ENCODE results near the gene C5orf63.
A peak's percentile ranks its signal among the peaks of the same experiment; 100 is the strongest.
"Not testable (repeated sequence)": the region's sequence is repeated elsewhere in the genome, so short reads cannot be mapped to it uniquely, and the experiment has no call there.

The C5orf63 gene

DNA sequence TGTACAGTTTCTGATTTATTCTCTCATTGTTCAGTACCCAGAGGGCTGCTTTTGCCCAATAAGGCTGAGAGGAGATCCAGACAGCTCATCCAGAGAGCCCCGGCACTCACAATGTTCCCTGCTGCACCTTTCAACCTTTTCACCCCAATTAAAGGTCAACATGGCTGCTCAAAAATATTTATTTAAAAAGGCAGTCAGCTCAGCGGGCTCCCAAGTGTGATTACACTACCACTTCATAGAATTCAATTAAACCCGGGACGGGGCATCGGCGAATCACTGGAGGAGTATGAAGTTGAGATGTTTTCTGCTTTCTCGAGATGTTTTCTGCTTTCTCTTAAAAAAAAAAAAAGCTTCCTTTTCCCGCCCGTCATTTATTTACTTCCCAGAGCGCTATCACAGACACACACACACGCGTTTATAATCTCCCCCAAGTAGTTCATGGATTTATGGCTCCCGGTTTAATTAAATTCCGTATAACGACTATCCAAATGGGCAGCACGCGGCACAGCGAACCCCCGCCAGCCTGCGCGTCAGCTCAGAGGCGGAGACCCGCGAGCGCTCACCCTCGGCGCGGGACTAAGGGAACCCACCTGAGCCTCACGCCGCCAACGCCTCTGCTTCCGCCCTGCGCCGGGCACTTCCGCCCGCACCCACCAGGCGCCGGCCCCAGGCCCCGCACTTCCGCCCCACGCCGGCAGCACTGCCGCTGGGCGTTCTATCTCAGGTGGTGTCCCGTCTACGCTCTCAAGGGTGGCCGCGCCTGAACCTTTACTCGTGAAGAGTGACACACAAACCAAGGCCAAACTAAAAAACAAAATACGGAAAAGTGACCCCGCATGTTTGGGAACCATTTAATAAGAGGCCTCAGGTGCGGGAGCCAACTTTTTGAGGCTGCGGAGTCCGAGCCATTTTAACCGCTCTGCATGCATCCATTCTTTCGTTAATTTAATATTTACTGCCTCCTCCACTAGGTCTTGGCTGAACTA lies at the start of gene C5orf63:
Gene C5orf63, minus strand, starts transcription at position 642 of the 986 bp plus-strand sequence. CDS start 14,507 bp downstream, outside the sequence.
- peak within 1 kb of the TSS; percentile 78 for H3K27ac ChIP-seq

DNA sequence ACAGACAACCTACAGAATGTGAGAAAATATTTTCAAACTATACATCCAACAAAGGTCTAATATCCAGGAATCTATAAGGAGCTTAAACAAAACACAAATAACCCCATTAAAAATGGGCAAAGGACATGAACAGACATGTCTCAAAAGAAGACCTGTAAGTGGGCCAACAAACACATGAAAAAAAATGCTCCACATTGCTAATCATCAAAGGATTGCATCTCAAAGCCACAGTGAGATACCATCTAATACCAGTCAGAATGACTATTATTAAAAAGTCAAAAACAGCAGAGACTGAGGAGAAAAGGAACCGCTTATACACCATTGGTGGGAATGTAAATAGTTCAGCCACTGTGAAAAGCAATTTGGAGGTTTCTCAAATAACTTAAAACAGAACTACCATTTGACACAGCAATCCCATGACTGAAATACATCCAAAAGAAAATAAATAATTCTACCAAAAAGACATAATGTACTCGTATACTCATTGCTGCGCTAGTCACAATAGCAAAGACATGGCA lies 39.1 kb upstream of the C5orf63 start:
- TF ChIP-seq, protein P1, sequence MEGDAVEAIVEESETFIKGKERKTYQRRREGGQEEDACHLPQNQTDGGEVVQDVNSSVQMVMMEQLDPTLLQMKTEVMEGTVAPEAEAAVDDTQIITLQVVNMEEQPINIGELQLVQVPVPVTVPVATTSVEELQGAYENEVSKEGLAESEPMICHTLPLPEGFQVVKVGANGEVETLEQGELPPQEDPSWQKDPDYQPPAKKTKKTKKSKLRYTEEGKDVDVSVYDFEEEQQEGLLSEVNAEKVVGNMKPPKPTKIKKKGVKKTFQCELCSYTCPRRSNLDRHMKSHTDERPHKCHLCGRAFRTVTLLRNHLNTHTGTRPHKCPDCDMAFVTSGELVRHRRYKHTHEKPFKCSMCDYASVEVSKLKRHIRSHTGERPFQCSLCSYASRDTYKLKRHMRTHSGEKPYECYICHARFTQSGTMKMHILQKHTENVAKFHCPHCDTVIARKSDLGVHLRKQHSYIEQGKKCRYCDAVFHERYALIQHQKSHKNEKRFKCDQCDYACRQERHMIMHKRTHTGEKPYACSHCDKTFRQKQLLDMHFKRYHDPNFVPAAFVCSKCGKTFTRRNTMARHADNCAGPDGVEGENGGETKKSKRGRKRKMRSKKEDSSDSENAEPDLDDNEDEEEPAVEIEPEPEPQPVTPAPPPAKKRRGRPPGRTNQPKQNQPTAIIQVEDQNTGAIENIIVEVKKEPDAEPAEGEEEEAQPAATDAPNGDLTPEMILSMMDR (conservative IDR thresholded peaks at IDR 0.05): no peak
- no peak overlapping the region for H3K27ac ChIP-seq

More for the DNA sequence above, at the start of gene C5orf63:
- TF ChIP-seq, protein P1 (conservative IDR thresholded peaks at IDR 0.05): no peak; the same call in 1 of the 2 replicates

DNA sequence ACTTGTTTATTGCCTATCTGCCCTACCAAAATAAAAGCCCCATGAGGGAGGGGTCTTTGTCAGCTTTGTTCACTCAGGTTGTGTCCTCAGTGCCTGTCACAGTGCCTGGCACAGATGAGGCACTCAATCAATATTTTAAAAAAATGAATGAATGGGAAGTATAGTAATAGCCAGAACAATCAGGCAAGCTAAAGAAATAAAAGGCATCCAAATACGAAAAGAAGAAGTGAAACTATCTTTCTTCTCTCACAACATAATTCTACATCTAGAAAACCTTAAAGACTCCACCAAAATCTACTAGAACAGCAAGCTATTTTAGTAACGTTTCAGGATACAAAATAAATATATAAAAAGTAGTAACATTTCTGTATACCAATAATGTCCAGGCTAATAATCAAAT lies 37.8 kb upstream of the C5orf63 start:
- no peak overlapping the region for H3K27ac ChIP-seq
- TF ChIP-seq, protein P1 (conservative IDR thresholded peaks at IDR 0.05): no peak

DNA sequence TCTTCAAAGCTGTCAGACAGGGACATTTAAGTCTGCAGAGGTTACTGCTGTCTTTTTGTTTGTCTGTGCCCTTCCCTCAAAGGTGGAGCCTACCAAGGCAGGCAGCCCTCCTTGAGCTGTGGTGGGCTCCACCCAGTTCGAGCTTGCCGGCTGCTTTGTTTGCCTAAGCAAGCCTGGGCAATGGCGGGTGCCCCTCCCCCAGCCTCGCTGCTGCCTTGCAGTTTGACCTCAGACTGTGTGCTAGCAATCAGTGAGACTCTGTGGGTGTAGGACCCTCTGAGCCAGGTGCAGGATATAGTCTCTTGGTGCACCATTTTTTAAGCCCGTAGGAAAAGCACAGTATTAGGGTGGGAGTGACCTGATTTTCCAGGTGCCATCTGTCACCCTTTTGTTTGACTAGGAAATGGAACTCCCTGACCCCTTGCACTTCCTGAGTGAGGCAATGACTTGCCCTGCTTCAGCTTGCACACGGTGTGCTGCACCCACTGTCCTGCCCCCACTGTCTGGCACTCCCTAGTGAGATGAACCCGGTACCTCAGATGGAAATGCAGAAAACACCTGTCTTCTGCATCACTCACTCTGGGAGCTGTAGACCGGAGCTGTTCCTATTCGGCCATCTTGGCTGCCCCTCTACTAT lies 35.4 kb upstream of the C5orf63 start:
- H3K27ac ChIP-seq: not testable (repeated sequence)

DNA sequence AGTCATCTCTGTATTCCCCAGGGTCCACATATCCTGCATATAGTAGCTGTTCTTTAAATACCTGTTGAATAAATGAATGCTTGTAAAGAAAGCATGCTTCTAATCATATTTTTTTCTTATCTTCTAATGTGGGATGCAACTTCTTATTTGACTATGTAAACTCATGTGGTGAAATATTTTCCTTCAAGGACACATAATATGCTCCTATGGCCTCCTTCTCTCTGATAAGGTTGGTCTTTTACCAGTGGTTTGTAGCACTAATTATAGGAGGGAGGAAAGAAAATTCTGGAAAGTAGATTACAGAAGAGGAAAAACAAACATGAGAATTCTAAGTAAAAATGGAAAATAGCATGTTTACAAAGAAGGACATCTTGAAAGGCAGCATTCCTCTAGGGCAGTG lies 28.6 kb upstream of the C5orf63 start:
- no peak overlapping the region for H3K27ac ChIP-seq
- TF ChIP-seq, protein P1 (conservative IDR thresholded peaks at IDR 0.05): no peak

DNA sequence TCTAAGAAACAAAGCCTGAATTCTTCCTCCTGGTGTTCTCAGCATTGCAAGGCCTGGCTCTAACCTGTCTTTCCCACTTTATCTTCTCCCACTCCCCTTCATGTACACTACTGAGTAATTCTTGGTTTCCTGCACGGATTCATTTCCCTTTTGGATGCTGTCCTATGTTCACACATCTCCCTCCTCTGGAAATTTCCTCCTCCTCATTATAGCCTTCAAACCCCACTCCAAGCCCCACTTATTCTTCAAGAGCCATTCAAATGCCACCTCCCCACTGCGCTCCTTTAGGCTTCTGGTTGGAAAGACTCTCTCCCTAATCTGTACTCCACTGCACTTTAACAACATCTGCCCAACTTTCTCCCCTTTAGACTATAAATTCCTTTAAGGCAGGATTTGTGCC lies 28.2 kb upstream of the C5orf63 start:
- TF ChIP-seq, protein P1 (conservative IDR thresholded peaks at IDR 0.05): no peak

DNA sequence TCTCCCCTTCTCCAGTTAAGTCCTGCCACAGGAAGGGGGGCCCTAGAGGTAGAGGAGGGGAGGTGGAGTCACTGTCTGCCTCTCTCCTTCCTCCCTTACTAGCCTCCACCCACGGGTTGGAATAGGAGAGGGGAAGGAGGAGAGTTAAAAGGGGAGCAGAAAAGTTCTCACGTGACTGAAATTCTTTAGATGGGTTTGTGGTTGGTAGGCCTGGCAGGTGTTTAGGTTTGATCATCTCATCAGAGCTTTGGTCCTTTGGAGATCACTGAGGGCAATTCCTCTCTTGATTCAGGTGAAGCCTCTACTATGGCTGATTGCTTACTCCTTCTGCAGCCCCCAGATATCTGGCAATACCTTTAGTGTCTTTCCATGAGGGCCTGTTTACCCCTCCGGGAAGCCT lies 24.9 kb upstream of the C5orf63 start:
- TF ChIP-seq, protein P1 (conservative IDR thresholded peaks at IDR 0.05): no peak
- H3K27ac ChIP-seq: no peak overlapping the region

More for the DNA sequence above, 28.2 kb upstream of the C5orf63 start:
- no peak overlapping the region for H3K27ac ChIP-seq
